Measurements from ENCODE around the gene DOP1A.

GRCh38 chr6:83068616-83069015 lies 1.1 kb downstream of the DOP1A start:
- no peak for TF ChIP-seq CTCF (IDR thresholded peaks at IDR 0.05)
- TF ChIP-seq POLR2A (IDR thresholded peaks at IDR 0.05), result no peak

All from Peyer's patch (tissue), 4 donors.